ACC112 (cell line): Measurements from ENCODE around the gene SLC12A8.
A peak's percentile ranks its signal among the peaks of the same experiment; 100 is the strongest.

Experiments
- H2AFZ ChIP-seq: fragments of 200-600 bp; sonication (generic); one replicate; pipeline ENCODE4 v1.6.0; 2017; ENCODE audit warnings: antibody characterized with exemption, low read length; ENCODE audit not compliant: unreplicated experiment
- H3K27ac ChIP-seq: fragments of 200-600 bp; sonication (generic); 2 replicates; pipeline ENCODE4 v1.5.1; 2014; ENCODE audit warnings: low read depth, mild to moderate bottlenecking, antibody characterized with exemption, low read length, moderate library complexity
- H3K27me3 ChIP-seq: fragments of 200-600 bp; sonication (generic); 2 replicates; pipeline ENCODE4 v1.6.1; 2014; ENCODE audit warnings: mild to moderate bottlenecking, antibody characterized with exemption, low read length, moderate library complexity, mixed read lengths; ENCODE audit not compliant: insufficient read depth
- H3K36me3 ChIP-seq: fragments of 200-600 bp; sonication (generic); 2 replicates; pipeline ENCODE4 v1.6.1; 2016; ENCODE audit warnings: mild to moderate bottlenecking, antibody characterized with exemption, low read length, moderate library complexity, mixed read lengths; ENCODE audit not compliant: insufficient read depth
- H3K4me1 ChIP-seq: fragments of 200-600 bp; sonication (generic); one replicate; pipeline ENCODE4 v1.6.1; 2016; ENCODE audit warnings: low read length, mixed read lengths; ENCODE audit not compliant: insufficient read depth, unreplicated experiment, control insufficient read depth
- H3K4me3 ChIP-seq: fragments of 200-600 bp; sonication (generic); 2 replicates; pipeline ENCODE4 v1.5.1; 2014; ENCODE audit warnings: mild to moderate bottlenecking, low read depth, low read length
- H3K79me2 ChIP-seq: fragments of 200-600 bp; sonication (generic); one replicate; pipeline ENCODE4 v1.6.0; 2016; ENCODE audit warnings: low read length; ENCODE audit not compliant: control insufficient read depth, unreplicated experiment, insufficient read depth

SLC12A8 gene

GRCh38 chr3:125137358-125138033 is 75.1 kb downstream of the SLC12A8 start:
- peak overlapping the region; percentile 81 for H3K27ac ChIP-seq
- H3K4me1 ChIP-seq, result peaks cover 53% of the 10 kb centered on the region
- no peaks in the 10 kb centered on the region for H3K36me3 ChIP-seq
- H3K79me2 ChIP-seq, result no peaks in the 10 kb centered on the region
- H3K4me3 ChIP-seq, result no peak overlapping the region
- no peak overlapping the region for H2AFZ ChIP-seq
- H3K27me3 ChIP-seq, result no peaks in the 10 kb centered on the region

DNA sequence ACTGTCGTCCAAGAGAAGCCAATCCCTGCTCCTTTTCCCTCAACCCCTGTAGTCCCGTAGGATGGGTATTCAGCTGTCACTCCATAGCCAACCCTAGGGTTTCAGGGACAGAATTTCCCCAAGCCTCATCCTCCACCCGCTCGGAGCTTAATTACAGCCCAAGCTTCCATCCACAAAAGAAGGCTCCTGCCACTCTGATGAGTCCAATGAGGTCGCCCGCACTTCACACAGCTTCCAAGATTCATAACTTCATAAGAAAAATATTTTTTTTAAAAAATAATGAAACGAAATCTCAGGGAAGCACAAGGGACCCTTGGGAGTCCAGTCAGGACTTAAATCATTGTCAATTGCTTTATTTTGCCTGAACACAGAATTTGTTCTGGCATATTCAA is 75.6 kb downstream of the SLC12A8 start:
- Histone ChIP-seq H3K79me2 (no peaks in the 10 kb centered on the region), H3K27ac (peak overlapping the region; percentile 81), H3K36me3 (no peaks in the 10 kb centered on the region), H3K4me1 (peaks cover 50% of the 10 kb centered on the region), H3K27me3 (no peaks in the 10 kb centered on the region), H2AFZ (peak overlapping the region; percentile 51), H3K4me3 (no peak overlapping the region)

DNA sequence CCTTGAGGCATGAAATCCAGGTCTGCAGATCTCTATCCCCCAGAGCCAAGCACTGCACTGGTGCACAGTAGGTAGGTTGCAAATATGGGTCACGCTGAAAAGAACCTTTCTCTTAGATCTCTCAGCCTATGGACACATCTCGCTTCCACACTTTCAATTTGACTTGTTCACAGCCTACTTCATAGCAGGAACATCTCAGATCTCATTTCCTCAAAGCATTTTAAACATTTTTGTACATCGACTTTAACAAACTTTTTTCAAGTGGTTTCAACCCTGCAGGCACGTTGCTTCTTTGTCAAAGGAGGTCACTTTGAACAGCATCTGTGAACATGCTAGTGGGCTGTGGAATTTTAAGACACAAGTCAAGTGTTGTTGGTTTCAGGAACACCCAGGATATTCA is 76.0 kb downstream of the SLC12A8 start:
- H3K4me3 ChIP-seq, result no peak overlapping the region
- H3K36me3 ChIP-seq, result no peaks in the 10 kb centered on the region
- peaks cover 50% of the 10 kb centered on the region for H3K4me1 ChIP-seq
- H3K27me3 ChIP-seq, result no peaks in the 10 kb centered on the region
- H3K79me2 ChIP-seq, result no peaks in the 10 kb centered on the region
- H2AFZ ChIP-seq, result peak overlapping the region; percentile 51
- peak overlapping the region; percentile 81 for H3K27ac ChIP-seq

- H3K79me2 ChIP-seq, result no peaks in the 10 kb centered on the region
- no peak overlapping the region for H2AFZ ChIP-seq
- no peaks in the 10 kb centered on the region for H3K36me3 ChIP-seq
- H3K27me3 ChIP-seq, result no peaks in the 10 kb centered on the region
- H3K4me1 ChIP-seq, result peaks cover 37% of the 10 kb centered on the region
- no peak overlapping the region for H3K4me3 ChIP-seq
- H3K27ac ChIP-seq, result no peak overlapping the region
Observed at GRCh38 chr3:125134952-125135351, 77.6 kb downstream of the SLC12A8 start.

DNA sequence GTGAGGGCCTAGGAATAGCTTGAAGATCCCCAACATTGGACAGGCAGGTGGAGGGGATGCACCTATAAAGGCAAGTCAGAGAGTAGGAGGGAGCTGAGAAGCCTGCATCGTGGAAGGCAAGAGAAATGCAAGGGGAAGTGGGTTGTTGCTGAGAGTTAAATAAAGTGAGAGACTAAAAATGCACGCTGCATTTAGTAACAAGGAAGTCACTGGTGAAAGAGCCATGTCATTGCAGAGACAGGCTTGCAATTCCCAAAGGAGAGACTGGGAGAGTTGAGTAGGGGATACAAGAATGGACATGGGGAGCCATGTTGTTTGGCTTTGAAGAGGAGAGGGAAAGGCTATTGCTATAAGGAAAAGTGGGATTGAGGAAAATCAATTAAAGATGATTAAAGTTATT is 79.7 kb downstream of the SLC12A8 start:
- no peaks in the 10 kb centered on the region for H3K36me3 ChIP-seq
- H3K27me3 ChIP-seq, result no peaks in the 10 kb centered on the region
- H2AFZ ChIP-seq, result no peak overlapping the region
- H3K27ac ChIP-seq, result no peak overlapping the region
- H3K4me1 ChIP-seq, result peaks cover 32% of the 10 kb centered on the region
- no peak overlapping the region for H3K4me3 ChIP-seq
- H3K79me2 ChIP-seq, result no peaks in the 10 kb centered on the region

DNA sequence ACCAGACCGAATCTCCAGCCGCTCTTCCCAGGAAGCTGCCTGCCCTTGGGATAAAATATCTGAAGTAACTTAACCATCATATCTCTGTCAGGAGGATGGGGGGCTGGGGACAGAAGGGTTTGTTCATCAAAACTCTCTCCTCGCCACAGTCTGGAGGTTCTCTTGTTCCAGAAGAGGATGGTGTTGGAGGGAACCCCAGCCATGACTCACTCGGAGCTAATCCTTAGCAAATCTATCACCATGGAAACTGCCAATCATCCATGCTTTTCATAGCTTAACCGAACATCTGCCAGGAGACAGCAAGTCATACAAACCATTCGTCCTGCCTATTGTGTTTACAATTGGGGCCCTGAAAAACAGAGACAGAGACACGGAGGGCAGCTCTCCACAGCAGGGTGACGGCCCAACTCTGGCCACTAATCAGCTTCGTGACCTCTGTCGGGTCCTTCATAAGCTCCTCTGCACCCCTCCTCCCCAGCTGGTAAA is 83.0 kb downstream of the SLC12A8 start:
- Histone ChIP-seq H3K79me2 (no peaks in the 10 kb centered on the region), H3K4me3 (peak overlapping the region; percentile 54), H2AFZ (peak overlapping the region; percentile 75), H3K36me3 (no peaks in the 10 kb centered on the region), H3K4me1 (peaks cover 37% of the 10 kb centered on the region), H3K27ac (peak overlapping the region; percentile 95), H3K27me3 (no peaks in the 10 kb centered on the region)

DNA sequence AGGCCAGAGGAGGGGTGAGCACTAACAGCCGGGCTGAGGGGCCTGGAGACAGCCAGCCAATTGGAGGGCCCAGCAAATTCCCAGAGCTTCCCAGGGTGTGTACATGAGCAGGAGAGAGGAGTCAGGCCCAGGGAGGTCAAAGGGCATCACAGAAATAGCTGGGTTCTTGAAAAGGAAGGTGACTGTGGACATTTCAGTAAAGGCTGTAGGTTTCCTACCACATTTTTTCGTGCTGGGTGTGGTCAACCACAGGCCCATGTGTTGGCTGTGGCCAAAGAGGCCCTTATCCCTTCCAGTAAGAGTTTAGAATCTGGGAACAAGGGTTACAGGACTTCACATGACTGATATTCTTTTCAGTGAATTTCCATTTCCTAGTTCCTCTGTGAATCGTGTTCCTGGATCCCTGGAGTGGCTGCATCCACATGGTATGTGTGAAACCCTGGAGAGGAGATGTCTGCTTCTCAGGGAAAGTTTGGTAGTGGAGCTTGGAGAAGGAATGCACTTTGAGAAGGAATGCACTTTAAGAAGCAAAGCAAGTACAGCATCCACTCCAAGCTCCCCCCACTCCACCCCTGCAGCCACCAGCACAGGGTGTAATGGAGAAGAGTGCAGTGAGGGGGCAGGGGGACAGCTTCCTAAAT is 83.6 kb downstream of the SLC12A8 start:
- H2AFZ ChIP-seq, result peak overlapping the region; percentile 77
- peak overlapping the region; percentile 95 for H3K27ac ChIP-seq
- H3K36me3 ChIP-seq, result no peaks in the 10 kb centered on the region
- peak overlapping the region; percentile 54 for H3K4me3 ChIP-seq
- H3K4me1 ChIP-seq, result peaks cover 42% of the 10 kb centered on the region
- no peaks in the 10 kb centered on the region for H3K79me2 ChIP-seq
- H3K27me3 ChIP-seq, result no peaks in the 10 kb centered on the region

GRCh38 chr3:125126323-125126722 is 86.2 kb downstream of the SLC12A8 start:
- peak overlapping the region; percentile 24 for H2AFZ ChIP-seq
- H3K4me3 ChIP-seq, result no peak overlapping the region
- peaks cover 53% of the 10 kb centered on the region for H3K4me1 ChIP-seq
- H3K27ac ChIP-seq, result peak overlapping the region; percentile 83
- H3K36me3 ChIP-seq, result no peaks in the 10 kb centered on the region
- H3K27me3 ChIP-seq, result no peaks in the 10 kb centered on the region
- H3K79me2 ChIP-seq, result no peaks in the 10 kb centered on the region

- H3K36me3 ChIP-seq, result no peaks in the 10 kb centered on the region
- peak overlapping the region; percentile 83 for H3K27ac ChIP-seq
- no peak overlapping the region for H2AFZ ChIP-seq
- peaks cover 58% of the 10 kb centered on the region for H3K4me1 ChIP-seq
- no peaks in the 10 kb centered on the region for H3K79me2 ChIP-seq
- H3K4me3 ChIP-seq, result no peak overlapping the region
- H3K27me3 ChIP-seq, result no peaks in the 10 kb centered on the region
Observed at GRCh38 chr3:125125821-125126245, 86.7 kb downstream of the SLC12A8 start.

- no peaks in the 10 kb centered on the region for H3K27me3 ChIP-seq
- no peaks in the 10 kb centered on the region for H3K79me2 ChIP-seq
- no peaks in the 10 kb centered on the region for H3K36me3 ChIP-seq
- no peak overlapping the region for H2AFZ ChIP-seq
- H3K4me1 ChIP-seq, result peaks cover 61% of the 10 kb centered on the region
- H3K27ac ChIP-seq, result peak overlapping the region; percentile 83
- H3K4me3 ChIP-seq, result no peak overlapping the region
Observed at GRCh38 chr3:125123451-125124305, 88.9 kb downstream of the SLC12A8 start.
